Fibroblast of peridontal ligament (primary cell): Measurements from ENCODE around the gene EIF2AK2.

ENCODE experiments used
- DNase-seq: peaks from one replicate; pipeline ENCODE4 v3.0.0-alpha.2; 2010; ENCODE audit errors: extremely low read depth

Gene EIF2AK2

DNA sequence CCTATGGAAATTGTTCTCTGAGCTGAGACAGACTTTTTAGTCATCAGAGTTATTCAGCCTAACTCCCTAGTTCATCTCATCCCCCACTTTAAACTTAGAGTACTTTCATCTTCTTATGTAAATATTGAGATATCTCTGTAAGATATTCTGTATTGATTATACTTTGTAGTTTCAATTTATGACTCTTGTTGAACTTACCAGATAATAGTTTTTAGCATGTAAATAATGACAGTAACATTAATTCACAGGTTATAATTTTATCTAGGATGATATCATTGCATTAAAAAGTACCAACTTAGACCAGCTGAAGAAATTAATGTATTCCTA is 14.8 kb upstream of the EIF2AK2 start:
- DNase-seq: no peak

DNA sequence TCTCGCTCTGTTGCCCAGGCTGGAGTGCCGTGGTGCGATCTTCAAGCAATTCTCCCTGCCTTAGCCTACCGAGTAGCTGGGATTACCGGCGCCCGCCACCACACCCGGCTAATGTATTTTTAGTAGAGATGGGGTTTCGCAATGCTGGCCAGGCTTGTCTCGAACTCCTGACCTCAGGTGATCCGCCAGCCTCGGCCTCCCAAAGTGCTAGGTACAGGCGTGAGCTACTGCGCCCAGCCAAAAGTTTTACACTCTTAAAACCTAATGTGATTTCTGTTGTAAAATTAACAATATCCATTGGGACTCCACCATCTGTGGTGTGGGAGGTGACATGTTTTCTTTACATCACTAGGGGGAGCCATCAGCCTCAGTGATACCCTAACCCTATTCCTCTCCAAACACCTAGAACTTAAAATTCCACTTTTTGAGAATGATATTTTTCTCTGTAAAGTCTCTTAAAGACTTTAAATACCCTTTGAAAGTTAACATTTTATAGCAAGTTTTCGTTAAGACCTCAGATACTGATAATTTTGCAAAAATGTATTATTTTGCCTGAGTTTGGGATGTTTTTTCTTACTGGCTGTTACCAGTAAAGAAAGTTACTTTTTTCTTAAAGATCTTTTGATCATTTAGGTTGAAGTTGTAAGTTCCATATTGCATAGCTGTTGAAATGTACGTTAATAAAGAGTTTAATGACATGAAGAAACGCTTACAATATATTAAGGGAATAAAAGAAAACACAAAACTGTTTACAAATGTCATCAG is 11.6 kb upstream of the EIF2AK2 start:
- DNase-seq: peak; percentile 61

DNA sequence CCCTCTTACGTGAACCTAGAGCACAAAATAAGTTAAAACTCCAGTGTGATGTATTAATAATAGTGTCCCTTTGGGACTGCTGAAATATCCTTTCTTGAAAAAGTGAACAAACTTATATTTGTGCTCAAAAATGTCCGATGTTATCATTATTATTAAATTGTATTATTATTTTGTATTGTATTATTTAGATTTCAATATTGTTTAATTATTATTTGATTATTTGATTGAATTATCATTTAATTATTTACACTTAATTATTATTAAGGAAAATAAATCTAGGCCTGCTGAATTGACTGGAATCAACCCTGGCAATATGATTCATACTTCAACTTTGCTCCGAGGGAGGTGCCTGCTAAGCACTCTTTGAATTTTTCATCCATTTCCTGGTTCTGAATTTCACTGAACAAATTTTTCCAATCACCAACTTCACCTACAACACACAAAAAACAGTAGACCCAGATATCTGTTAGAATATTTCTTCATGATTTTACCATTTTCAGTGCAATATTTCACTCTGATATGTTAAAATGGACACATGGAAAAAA is 10.9 kb upstream of the EIF2AK2 start:
- DNase-seq: no peak

DNA sequence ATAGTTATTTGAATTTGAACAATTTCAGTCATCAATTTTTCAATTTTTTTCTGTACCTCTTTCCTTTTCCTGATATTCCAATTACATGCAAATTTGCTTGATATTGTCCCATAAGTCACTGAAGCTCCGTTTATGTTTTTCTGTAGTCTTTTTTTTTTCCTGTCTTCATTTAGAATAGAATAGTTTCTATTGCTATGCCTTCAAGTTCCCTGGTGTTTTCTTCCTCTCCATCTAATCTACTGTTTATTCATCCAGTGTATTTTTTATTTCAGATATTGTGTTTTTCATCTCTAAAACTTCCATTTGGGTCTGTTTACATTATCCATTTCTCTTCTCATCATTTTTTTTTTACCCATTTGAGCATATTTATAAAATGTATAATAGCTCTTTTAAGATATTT is 8.0 kb upstream of the EIF2AK2 start:
- DNase-seq: no peak

DNA sequence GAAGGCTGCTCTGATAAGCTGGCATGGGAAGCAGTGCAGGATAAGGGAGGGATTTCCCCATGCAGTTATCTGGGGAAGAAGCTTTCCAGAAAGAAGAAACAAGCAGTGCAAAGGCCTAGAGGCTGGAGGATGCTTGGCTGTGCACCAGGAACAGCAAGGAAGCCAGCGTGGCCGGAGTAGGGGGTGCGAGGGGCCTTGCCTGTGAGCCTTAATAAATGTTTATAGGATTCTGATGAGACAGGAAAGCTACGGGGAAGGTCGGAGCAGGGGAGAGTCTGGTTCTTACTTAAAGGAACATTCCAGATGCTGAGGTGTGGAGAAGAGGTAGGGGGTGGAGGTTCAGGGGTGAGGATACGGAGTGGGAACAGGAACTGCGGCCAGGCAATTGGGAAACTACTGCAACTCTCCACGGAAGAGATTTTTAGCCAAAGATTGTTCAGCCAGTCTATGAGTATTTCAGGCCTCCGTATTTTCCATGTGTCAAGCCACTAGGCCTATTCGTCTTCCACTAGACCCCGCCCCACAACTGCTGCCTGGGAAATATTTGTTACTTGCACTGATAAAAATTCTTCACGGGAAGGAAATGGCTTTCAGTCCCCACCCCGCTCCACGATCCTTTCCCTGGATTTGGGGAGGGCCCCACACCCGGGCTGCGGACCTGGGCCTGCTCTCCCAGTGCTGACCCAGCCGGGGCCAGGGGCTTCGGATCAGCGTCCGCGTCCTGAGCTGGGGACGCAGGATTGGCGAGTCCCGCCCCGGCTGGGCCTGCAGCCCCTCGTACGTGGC is 516 bp downstream of the EIF2AK2 start:
- peak; percentile 60 for DNase-seq

DNA sequence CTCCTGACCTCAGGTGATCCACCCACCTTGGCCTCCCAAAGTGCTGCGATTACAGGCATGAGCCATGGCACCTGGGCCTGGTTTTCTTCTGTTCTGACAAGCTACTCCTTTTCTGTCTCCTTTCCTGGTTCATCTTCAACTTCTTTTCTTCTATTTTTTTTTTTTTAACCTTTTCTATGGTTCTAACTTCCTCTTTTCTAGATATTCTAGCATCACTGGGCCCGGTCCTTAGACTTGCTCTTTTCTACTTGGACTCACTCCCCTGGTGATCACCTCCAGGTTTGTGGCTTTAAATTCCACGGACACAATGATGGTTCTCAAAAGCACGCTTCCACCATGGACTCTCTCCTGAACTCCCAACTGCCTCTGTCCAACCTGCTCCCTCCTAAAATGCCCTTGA is 2.0 kb downstream of the EIF2AK2 start:
- no peak for DNase-seq

DNA sequence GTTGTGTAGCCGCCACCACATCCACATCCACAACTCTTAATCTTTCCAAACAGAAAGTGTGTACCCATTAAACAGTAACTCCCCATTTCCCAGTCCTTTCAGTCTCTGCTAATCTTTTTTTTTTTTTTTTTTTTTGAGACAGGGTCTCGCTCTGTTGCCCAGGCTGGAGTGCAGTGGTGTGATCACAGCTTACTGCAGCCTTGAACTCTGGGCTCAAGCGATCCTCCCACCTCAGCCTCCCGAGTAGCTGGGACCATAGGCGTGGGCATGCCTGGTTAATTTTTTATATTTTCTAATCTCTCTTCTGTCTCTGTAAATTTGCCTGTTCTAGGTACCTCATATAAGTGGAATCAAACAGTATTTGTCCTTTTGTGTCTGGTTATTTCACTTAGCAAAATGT is 3.6 kb downstream of the EIF2AK2 start:
- no peak for DNase-seq

DNA sequence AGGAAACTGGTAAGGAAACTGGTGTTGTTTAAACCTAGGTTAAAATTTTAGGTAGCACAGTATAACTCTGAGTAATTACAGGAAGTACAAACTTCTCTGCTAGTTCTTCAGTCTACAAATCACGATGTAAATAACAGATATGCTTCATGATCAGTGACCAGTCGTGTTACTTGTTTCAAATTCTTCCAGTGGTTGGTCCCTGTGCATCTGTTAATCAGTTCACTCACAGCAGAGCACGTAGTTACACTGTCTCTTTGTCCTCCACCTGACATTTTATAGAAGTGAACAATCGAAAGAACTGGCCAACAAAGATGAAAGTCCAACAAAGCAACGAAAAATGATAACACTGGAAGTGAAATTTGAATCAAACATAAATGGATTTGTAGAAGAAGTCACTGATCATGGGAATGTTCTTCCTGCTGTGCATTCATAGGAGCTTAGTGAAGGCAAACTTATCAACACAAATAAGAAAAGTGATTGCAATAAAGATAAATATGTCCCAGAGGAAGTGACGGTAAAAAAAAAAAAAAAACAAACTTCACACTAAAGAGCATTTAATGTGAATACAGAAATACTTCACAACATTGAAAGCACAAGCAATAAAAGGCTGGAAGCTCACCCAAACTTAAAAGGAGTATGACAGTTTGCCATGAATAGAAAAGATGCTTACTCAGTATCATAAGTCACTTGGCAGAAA is 7.0 kb downstream of the EIF2AK2 start:
- DNase-seq: no peak

DNA sequence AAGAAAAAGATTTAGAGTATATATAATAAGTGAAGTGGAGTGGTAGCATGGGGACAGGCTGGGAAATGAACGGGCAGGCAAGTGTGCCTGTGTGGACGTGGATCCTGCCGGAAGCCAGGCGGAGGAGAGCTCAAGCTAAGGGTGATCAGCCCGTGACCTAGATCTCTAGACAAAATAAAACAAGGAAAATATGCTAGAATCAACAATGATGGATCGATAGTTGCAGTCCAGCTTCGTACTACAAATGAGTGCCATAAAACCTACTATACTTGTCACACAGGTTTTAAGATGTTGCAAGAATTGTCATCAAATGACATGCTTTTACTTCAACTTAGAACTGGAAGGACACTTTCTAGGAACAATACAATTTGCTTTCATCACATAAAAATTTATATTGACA is 8.5 kb downstream of the EIF2AK2 start:
- DNase-seq: no peak

DNA sequence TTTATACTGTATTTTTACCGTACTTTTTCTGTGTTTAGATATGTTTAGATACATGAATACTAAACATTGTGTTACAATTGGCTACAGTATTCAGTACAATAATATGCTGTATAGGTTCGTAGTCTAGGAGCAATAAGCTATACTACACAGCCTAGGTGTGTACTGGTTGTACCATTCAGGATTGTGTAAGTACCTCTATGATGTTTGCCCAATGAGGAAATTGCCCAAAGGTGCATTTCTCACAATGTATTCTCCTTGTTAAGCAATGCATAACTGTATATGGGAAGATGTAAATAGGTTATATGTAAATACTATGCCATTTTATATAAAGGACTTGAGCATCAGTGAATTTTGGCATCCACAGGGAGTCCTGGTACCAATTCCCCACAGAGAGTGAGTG is 10.7 kb downstream of the EIF2AK2 start:
- DNase-seq: no peak

DNA sequence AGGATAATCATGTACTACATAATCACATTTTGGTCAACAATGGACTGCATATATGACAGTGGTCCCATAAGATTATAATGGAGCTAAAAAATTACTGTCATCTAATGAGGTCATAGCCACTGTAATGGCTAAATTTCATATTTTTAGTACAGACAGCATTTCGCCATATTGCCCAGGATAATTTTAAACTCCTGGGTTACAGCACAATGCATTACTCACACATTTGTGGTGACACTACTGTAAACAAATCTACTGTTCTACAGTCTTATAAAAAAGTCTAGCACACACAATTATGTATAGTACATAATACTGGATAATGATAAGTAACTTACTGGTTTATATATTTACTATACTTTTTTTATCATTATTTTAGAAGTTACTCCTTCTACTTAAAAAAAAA is 12.8 kb downstream of the EIF2AK2 start:
- DNase-seq: peak; percentile 79

DNA sequence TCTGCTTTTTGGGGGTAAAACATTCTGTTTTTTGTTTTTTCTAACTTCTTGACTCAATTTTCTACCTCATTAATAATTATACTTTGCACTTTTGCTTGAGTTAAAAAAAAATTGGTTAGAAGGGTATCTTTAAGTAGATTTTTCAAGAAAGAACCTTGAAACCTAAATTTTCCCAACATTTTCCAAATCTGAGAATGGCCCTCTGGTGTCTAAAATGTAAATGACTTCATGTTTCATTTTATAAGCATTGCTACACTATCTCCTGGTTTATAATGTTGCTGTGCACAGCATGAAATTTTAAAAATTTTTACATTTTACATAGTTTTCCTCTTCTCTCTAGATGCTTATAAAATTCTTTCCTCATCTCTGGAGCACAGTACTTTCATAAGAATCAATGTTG is 14.2 kb downstream of the EIF2AK2 start:
- DNase-seq: no peak

DNA sequence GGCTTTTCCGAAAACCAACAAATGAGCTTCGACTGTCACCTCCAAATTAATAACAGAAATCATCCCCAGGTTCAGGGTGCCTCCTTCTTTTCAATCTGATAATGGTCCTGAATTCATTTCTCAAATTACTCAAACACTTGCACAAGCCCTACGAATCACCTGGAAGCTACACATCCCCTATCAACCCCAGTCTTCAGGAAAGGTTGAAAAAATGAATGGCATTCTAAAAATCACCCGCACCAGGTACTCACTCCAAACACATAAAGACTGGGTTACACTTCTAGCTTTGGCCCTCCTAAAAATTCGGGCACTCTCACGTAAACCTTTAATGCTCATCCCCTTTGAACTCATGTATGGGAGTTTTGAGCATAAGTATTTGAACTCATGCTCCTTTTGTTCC is 23.9 kb downstream of the EIF2AK2 start:
- DNase-seq: no peak

DNA sequence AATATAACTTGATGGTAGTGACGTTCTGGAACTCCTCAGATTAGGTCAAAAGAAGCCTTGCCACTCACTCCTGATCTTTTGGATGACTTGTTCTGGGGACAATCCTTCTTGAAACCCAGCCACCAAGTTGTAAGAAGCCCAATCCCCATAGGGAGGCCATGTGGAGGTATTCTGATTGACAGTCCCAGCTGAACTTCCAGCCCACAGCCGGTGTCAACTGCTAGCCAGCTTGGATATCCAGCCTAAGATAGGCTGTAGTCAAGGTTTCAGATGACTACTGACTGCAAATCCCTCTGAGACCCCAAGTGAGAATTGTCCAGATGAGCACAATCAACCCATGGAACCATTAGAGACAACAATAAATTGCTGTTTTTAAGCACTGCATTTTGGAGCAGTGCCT is 31.4 kb downstream of the EIF2AK2 start:
- no peak for DNase-seq

DNA sequence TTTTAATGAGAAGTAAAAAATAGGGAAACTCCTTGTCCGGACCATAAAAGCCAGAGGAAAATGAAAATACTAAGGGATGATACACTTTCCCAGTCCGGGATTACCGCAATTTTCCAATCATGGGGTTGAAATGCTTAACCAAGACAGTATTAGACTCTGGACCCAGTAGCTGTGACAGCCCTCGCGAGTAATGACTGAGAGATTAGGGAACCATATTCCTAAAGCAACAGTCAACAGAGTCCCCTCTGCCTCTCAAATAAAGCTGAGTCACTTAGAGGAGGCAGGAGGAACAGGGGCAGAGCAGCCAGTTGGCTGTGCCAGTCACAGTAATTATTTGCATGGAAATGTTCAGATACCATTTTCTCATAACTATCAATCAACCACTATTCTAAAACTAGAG is 37.6 kb downstream of the EIF2AK2 start:
- no peak for DNase-seq

DNA sequence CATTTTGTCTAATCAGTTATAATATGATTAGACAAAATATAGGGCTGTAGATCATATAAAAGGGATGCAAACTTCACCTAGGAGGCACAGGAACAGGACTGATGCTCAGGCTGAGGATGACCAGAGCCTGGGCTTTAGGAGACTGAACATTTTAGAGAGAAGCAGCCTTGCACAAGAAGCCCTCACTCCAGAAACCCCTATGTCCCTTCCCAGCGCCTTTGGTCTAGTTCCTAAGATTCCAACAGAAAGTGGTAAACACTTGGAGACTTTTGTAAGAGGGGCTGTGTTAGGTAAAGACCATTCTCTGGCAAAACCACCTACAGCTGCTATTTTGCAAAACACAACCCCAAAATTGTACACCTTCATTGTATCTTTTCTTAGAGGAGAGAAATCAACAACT is 39.2 kb downstream of the EIF2AK2 start:
- DNase-seq: no peak

DNA sequence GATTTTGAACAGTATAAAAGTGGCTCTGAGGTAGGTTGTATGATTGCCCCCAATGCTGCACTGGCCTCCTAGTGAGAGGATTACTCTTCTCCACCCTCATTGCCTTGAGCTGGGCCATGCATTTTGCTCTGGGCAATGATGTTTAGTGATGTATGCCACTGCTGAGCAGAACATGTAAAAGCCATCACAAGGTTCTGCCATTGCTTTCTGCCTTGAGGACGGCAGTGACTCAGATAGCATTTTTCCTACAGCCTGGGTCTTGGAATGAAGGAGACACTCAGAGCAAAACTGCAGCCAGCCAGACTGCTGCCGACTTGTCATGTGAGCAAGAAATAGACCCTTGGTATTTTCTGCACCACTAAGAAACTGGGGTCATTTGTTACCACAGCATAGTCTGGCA is 44.8 kb downstream of the EIF2AK2 start:
- no peak for DNase-seq

DNA sequence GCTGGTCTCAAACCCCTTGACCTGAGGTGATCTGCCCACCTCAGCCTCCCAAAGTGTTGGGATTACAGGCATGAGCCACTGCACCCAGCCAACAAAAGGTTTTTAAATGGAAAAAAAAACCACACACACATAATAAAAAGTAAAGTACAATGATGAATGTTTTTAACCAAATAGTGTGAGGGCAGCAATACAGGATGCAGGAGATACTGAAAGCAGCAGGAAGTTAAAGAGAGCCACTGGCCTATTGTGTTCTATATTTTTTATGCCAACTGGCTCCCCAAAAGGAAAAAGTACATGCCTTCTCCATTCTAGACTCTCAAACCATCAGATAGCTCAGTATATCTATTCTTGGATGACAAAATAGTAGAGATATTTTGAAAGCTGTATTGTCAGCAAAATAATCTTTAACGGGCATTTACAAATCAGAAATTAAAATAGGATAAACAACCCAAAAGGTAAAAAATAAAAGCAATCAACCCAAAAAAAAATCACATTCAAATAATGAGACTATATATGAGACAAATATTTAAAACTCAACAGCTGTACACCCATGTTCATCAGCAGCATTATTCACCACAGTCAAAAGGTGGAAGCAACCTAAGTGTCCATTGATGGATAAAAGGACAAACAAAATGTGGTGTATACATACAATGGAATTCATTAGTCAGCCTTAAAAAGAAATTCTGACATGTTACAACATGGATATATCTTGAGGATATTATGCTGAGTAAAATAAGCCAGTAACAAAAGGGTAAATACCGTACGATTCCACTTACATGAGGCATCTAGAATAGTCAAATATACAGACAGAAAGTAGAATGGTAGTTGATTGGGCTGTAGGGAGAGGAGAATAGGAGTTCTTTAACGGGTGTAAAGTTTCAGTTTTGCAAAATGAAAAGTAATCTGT is 46.2 kb downstream of the EIF2AK2 start:
- DNase-seq: no peak

DNA sequence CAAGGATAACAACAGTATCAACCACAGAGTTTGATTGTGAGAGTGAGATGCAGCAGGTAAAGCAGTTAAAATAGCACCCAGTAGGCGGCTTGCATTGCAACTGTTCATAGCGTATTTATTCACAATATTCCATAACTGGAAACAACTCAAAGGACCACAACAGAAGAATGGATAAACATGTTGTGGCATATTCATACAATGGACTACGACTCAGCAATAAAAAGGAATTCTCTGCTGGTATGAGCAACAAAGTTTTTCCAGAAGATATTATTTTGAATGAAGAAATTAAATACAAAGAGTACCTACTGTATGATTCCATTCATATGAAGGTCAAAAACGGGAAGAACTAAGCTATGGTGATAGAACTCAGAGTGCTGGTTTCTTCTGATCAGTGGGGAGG is 47.3 kb downstream of the EIF2AK2 start:
- DNase-seq: no peak

DNA sequence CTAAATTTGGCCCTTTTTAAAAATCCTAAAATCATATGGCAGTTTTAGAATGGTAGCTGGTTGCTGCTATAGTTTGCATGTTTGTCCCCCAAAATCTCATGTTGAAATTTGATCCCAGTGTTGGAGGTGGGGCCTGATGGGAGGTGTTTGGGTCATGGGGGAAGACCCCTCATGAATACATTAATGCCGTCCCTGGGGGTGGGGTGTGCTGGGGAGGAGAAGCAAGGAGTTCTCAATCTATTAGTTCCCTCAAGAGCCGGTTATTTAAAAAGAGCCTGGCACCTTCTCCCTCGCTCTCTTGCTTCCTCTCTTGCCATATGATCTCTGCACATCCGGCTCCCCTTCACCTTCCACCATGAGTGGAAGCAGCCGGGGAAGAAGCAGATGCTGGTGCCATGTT is 51.6 kb downstream of the EIF2AK2 start:
- no peak for DNase-seq

DNA sequence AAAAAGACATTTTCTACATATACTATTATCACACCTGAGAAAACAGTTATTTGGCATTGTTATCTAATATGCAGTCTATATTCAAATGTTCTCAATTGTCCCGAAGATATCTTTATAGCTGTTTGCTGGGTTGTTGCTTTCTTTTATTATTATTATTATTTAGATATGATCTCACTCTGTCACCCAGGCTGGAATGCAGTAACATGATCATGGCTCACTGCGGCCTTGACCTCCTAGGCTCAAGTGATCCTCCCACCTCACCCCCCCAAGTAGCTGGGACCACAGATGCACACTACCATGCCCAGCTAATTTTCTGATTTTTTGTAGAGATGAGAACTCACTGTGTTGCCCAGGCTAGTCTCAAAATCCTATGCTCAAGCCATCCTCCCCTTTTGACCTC is 52.6 kb downstream of the EIF2AK2 start:
- no peak for DNase-seq

DNA sequence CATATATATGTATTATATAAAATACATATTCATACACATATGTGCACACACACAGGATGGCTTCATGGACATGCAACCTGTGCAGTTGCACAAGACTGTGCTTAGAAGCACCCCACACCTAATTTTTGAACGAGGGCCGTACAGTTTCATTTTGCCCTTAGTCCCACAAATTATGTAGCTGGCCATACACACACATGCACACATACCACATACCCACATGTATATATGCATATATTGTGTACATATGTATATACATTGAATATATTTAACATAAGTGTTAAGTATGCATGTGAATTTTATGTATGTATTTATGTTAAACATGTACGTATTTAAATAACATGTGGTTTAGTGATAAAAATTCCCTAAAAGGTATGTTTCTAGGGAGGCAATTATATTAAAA is 54.2 kb downstream of the EIF2AK2 start:
- DNase-seq: no peak
